HG02798 (cell line): ENCODE measurements around the gene ARVCF.

Experiments used
- ATAC-seq: cut with Tn5 transposase; IDR thresholded peaks from one replicate; pipeline ENCODE4 v1.9.1; 2021; ENCODE audit warnings: mild to moderate bottlenecking; ENCODE audit not compliant: unreplicated experiment, poor library complexity

The ARVCF gene

GRCh38 chr22:20016734-20017621 lies at the start of gene ARVCF:
ARVCF (minus strand) TSS chr22:20016823; CDS start chr22:19990794, 26,029 bp downstream.
- peak; percentile 71 for ATAC-seq

- ATAC-seq, result no peak
Measured at GRCh38 chr22:20065896-20066616, 49.4 kb upstream of the ARVCF start.

- no peak for ATAC-seq
Measured at GRCh38 chr22:20064545-20065262, 48.1 kb upstream of the ARVCF start.

GRCh38 chr22:20064140-20064480 lies 47.5 kb upstream of the ARVCF start:
- no peak for ATAC-seq

- ATAC-seq, result no peak
Measured at GRCh38 chr22:20063271-20064139, 46.9 kb upstream of the ARVCF start.

- no peak for ATAC-seq
Measured at GRCh38 chr22:20062766-20063083, 46.1 kb upstream of the ARVCF start.

- ATAC-seq, result no peak
Measured at GRCh38 chr22:20062043-20062765, 45.6 kb upstream of the ARVCF start.

- no peak for ATAC-seq
Measured at GRCh38 chr22:20061481-20061861, 44.8 kb upstream of the ARVCF start.

GRCh38 chr22:20060700-20061480 lies 44.3 kb upstream of the ARVCF start:
- ATAC-seq, result no peak

- no peak for ATAC-seq
Measured at GRCh38 chr22:20058989-20059770, 42.6 kb upstream of the ARVCF start.

- ATAC-seq, result no peak
Measured at GRCh38 chr22:20057596-20058268, 41.1 kb upstream of the ARVCF start.

- ATAC-seq, result no peak
Measured at GRCh38 chr22:20056696-20057386, 40.2 kb upstream of the ARVCF start.

GRCh38 chr22:20056161-20056560 lies 39.5 kb upstream of the ARVCF start:
- no peak for ATAC-seq

- ATAC-seq, result no peak
Measured at GRCh38 chr22:20055654-20056053, 39.0 kb upstream of the ARVCF start.

- ATAC-seq, result no peak
Measured at GRCh38 chr22:20055144-20055543, 38.5 kb upstream of the ARVCF start.

- ATAC-seq, result no peak
Measured at GRCh38 chr22:20054485-20054884, 37.9 kb upstream of the ARVCF start.

GRCh38 chr22:20054034-20054427 lies 37.4 kb upstream of the ARVCF start:
- no peak for ATAC-seq
